B cell (primary cell): ENCODE data around the gene LMO7. TPM values are rescaled to one million over a fixed set of nuclear protein-coding genes. Genes with fewer than 3 reads are reported as not detected.

Experiments used
- ATAC-seq: fragments of 200-7000 bp; cut with Tn5 transposase; one replicate; pipeline ENCODE4 v1.10.0; 2021; ENCODE audit warnings: low read depth, mild to moderate bottlenecking, moderate number of reproducible peaks, moderate library complexity
- CTCF ChIA-PET: fragments of 350-600 bp; sonication (Branson Sonifier 250); formaldehyde crosslinking; loops from one replicate; lab custom pipeline; 2021; ENCODE audit warnings: antibody characterized with exemption, inconsistent platforms; lab: Charles Lee
- POLR2A ChIA-PET: fragments of 350-600 bp; sonication (Branson Sonifier 250); formaldehyde crosslinking; loops from one replicate; lab custom pipeline; 2021; ENCODE audit warnings: antibody characterized with exemption; lab: Charles Lee
- DNase-seq: peaks from one replicate; pipeline ENCODE4 v3.0.0; 2013
- H2AFZ ChIP-seq: 2 replicates; pipeline ENCODE4 v1.6.1; 2012; ENCODE audit warnings: mild to moderate bottlenecking, low read depth, low read length; ENCODE audit not compliant: insufficient read depth, poor library complexity, severe bottlenecking
- H3K27ac ChIP-seq, 2 donors: 1 replicate in 1 of 2; 2 replicates in 1 of 2; pipeline ENCODE4 v1.5.1; 2012 to 2013; ENCODE audit warnings: low read length in 2 of 2, mild to moderate bottlenecking in 2 of 2, moderate library complexity in 1 of 2
- H3K27me3 ChIP-seq, 4 experiments: fragments of 200-600 bp in 1 of 4; sonication (generic) in 1 of 4; replicated peaks in 1 of 4; 1 replicate in 2 of 4; 2 replicates in 2 of 4; pipeline versions ENCODE4 v1.6.1 to v1.7.0; 2013 to 2016; ENCODE audit warnings: low read length in 3 of 4, mild to moderate bottlenecking in 2 of 4, mixed read lengths in 1 of 4, moderate library complexity in 1 of 4; ENCODE audit not compliant: insufficient read depth in 4 of 4, control insufficient read depth in 3 of 4; ENCODE audit errors: control extremely low read depth in 1 of 4
- H3K36me3 ChIP-seq, 2 experiments: replicated peaks in 1 of 2; 1 replicate in 1 of 2; 2 replicates in 1 of 2; pipeline versions ENCODE4 v1.6.1 to v1.7.1; 2013; ENCODE audit warnings: low read length in 1 of 2; ENCODE audit not compliant: insufficient read depth in 2 of 2, control insufficient read depth in 1 of 2; ENCODE audit errors: control extremely low read depth in 1 of 2, extremely low read depth in 1 of 2
- H3K4me1 ChIP-seq, 2 donors: fragments of 200-600 bp in 1 of 2; sonication (generic) in 1 of 2; 1 replicate in 1 of 2; 2 replicates in 1 of 2; pipeline versions ENCODE4 v1.5.1 to v1.6.1; 2013 to 2017; ENCODE audit warnings: low read length in 2 of 2; ENCODE audit not compliant: control insufficient read depth in 2 of 2, insufficient read depth in 2 of 2
- H3K4me2 ChIP-seq: replicated peaks from 2 replicates; pipeline ENCODE3; 2012; ENCODE audit warnings: mild to moderate bottlenecking, low read depth, low read length; ENCODE audit not compliant: poor library complexity, severe bottlenecking
- H3K4me3 ChIP-seq, 5 experiments: fragments of 200-600 bp in 1 of 5; sonication (generic) in 1 of 5; 1 replicate in 3 of 5; 2 replicates in 2 of 5; pipeline versions ENCODE4 v1.5.1 to v1.7.0; 2011 to 2016; ENCODE audit warnings: low read length in 4 of 5, mild to moderate bottlenecking in 4 of 5, low read depth in 2 of 5, control low read depth in 1 of 5, moderate library complexity in 1 of 5; ENCODE audit not compliant: insufficient read depth in 1 of 5; ENCODE audit errors: control extremely low read depth in 1 of 5, extremely low read depth in 1 of 5
- H3K79me2 ChIP-seq: fragments of 200-600 bp; sonication (generic); one replicate; pipeline ENCODE4 v1.6.0; 2016; ENCODE audit warnings: low read length; ENCODE audit not compliant: control insufficient read depth, insufficient read depth
- H3K9ac ChIP-seq: fragments of 200-600 bp; sonication (generic); 2 replicates; pipeline ENCODE4 v1.6.1; 2017; ENCODE audit warnings: mild to moderate bottlenecking, low read length, moderate library complexity
- H3K9me3 ChIP-seq, 3 donors: one replicate each; pipeline versions ENCODE4 v1.6.1 to v1.7.1; 2013; ENCODE audit warnings: low read length in 2 of 3; ENCODE audit not compliant: control insufficient read depth in 2 of 3, insufficient read depth in 1 of 3; ENCODE audit errors: control extremely low read depth in 1 of 3
- H4K20me1 ChIP-seq: 2 replicates; pipeline ENCODE4 v1.6.0; 2012; ENCODE audit warnings: mild to moderate bottlenecking, low read length; ENCODE audit not compliant: insufficient read depth, control insufficient read depth, poor library complexity, severe bottlenecking
- H3K27ac Mint-ChIP-seq: one replicate; pipeline ENCODE4 v1.8.0; 2021; ENCODE audit warnings: mixed read lengths
- H3K27me3 Mint-ChIP-seq: one replicate; pipeline ENCODE4 v1.8.0; 2021; ENCODE audit warnings: mixed read lengths
- H3K4me1 Mint-ChIP-seq: one replicate; pipeline ENCODE4 v1.8.0; 2021; ENCODE audit warnings: mixed read lengths
- H3K4me3 Mint-ChIP-seq: one replicate; pipeline ENCODE4 v1.8.0; 2021; ENCODE audit warnings: mixed read lengths
- H3K9me3 Mint-ChIP-seq: one replicate; pipeline ENCODE4 v1.8.0; 2022; ENCODE audit warnings: mixed read lengths; ENCODE audit not compliant: insufficient read depth
- CTCF ChIP-seq: fragments of 200-600 bp; IDR thresholded peaks from one replicate; pipeline ENCODE4 v1.8.0; 2022; ENCODE audit warnings: antibody characterized with exemption, mild to moderate bottlenecking
- EZH2 ChIP-seq: IDR thresholded peaks from 2 replicates; pipeline ENCODE4 v1.6.1; 2012; ENCODE audit warnings: borderline replicate concordance, low read depth, mild to moderate bottlenecking, moderate library complexity, low read length; ENCODE audit not compliant: insufficient read depth, poor library complexity, severe bottlenecking
- WGBS: methylation state at CpG from one replicate; pipeline ENCODE4 v1.1.5; 2013; ENCODE audit warnings: missing lambda C conversion rate; ENCODE audit not compliant: insufficient coverage; 5-methylcytosine and 5-hydroxymethylcytosine counted together
- intact Hi-C: fragments of 100-400 bp; cut with micrococcal nuclease; formaldehyde crosslinking; loops from one replicate; pipeline ENCODE4 v1.10.0; 2022
- polyA plus RNA-seq: library from polyadenylated mRNA; depleted of rRNA; stranded (reverse); fragments of >200 nt; gene quantifications from 2 replicates; pipeline ENCODE4 v1.2.3, GENCODE V29; 2012
- total RNA-seq, 2 donors: library from RNA; stranded (reverse); fragments of 120-200 nt in 1 of 2; gene quantifications; 1 replicate in 1 of 2; 2 replicates in 1 of 2; pipeline versions ENCODE4 v1.2.3 to v1.2.4, GENCODE V29; 2013 to 2022

LMO7 gene
- total and polyA plus RNA-seq, 2 donors (not counting 1 experiment from before 2014, with no cell fraction given): 7.8 to 17.4 TPM

DNA sequence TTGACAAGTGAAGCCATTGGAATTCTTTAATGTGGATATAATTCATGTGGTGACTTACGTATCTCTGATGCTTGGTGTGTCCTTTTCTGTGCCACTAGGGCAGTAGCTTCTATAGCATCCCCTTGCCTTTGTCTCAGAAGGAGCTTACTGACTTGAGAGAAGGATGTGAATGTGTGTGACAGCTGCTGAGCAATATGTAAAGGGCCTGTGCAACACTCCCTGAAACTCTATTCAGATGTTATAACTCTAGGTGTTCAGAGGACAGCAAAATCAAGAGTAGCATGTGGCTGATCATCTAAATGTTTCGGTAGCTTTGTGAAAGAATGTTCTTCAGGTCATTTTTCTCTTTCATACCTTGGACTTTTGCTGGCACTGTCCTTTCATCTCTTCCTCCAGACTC is 189.5 kb downstream of the LMO7 start:
- Histone ChIP-seq H3K4me1 (no peaks in the 10 kb centered on the region), H3K27ac (no peak overlapping the region), H3K27me3 (no peaks in the 10 kb centered on the region), H3K4me3 (no peak overlapping the region), H3K9me3 (no peaks in the 10 kb centered on the region), H3K79me2 (no peaks in the 10 kb centered on the region), H3K9ac (no peak overlapping the region), H3K4me2 (no peak overlapping the region), H2AFZ (no peak overlapping the region), H3K36me3 (no peaks in the 10 kb centered on the region), H4K20me1 (no peaks in the 10 kb centered on the region)
- ATAC-seq (no peak), DNase-seq (no peak)
- H3K9me3 Mint-ChIP-seq: no peaks in the 10 kb centered on the region
- 100% methylated on average over 1 of the region's 2 CpGs for WGBS
- TF ChIP-seq CTCF (no peak), EZH2 (no peak)
- ChIA-PET POLR2A (no interaction called here), CTCF (no interaction called here)
- no peaks in the 10 kb centered on the region for H3K27me3 Mint-ChIP-seq
- no peaks in the 10 kb centered on the region for H3K4me1 Mint-ChIP-seq
- H3K27ac Mint-ChIP-seq: no peak overlapping the region
- intact Hi-C loops: no loop called here
- H3K4me3 Mint-ChIP-seq: no peak overlapping the region

DNA sequence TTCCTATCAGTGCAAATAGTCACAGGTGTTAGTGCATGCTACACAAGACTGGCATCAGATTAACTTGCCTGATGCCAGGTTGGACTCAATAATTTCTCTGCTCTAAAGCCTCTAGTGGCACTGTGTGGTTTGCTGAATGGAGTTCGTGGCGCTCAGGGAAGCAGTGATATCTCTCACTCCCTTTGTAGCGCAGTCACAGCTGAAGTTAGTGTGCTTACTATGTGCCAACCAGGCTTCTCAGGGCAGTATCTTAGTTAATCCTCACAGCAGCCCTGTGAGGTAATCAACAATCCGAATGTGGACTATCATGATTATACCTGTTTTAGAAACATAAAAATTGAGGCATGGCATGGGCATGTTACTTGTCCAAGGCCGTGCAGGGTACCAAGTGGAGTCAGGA is 190.3 kb downstream of the LMO7 start:
- Mint-ChIP-seq H3K27ac (no peak overlapping the region), H3K4me3 (no peak overlapping the region), H3K4me1 (no peaks in the 10 kb centered on the region), H3K9me3 (peaks cover 5% of the 10 kb centered on the region), H3K27me3 (no peaks in the 10 kb centered on the region)
- Histone ChIP-seq H2AFZ (no peak overlapping the region), H3K9ac (no peak overlapping the region), H3K9me3 (peaks cover 0 to under 1% (median under 1%) of the 10 kb centered on the region in 3 donors), H3K4me2 (no peak overlapping the region), H3K4me1 (no peaks in the 10 kb centered on the region), H3K27ac (no peak overlapping the region), H4K20me1 (no peaks in the 10 kb centered on the region), H3K4me3 (no peak overlapping the region), H3K36me3 (no peaks in the 10 kb centered on the region), H3K27me3 (no peaks in the 10 kb centered on the region), H3K79me2 (no peaks in the 10 kb centered on the region)
- ATAC-seq (no peak), DNase-seq (no peak)
- TF ChIP-seq CTCF: no peak
- no peak for TF ChIP-seq EZH2
- ChIA-PET CTCF (no interaction called here), POLR2A (no interaction called here)
- intact Hi-C loops: no loop called here
- 94% methylated on average over 5 of the region's 5 CpGs for WGBS
